Skeletal muscle tissue (tissue), 4 donors: ENCODE results near the gene CISD2. TPM values are rescaled to one million over a fixed set of nuclear protein-coding genes. Genes with fewer than 3 reads are reported as not detected.
"Not testable (repeated sequence)": the region's sequence is repeated elsewhere in the genome, so short reads cannot be mapped to it uniquely, and the experiment has no call there.

Source experiments
- H3K27ac ChIP-seq: one replicate; pipeline ENCODE4 v1.7.0; 2013; ENCODE audit warnings: mild to moderate bottlenecking, low read depth, low read length, inconsistent platforms
- H3K27me3 ChIP-seq, 3 donors: one replicate each; pipeline ENCODE4 v1.7.0; 2013; ENCODE audit warnings: low read length in 3 of 3; ENCODE audit not compliant: control insufficient read depth in 3 of 3, insufficient read depth in 3 of 3
- H3K36me3 ChIP-seq, 3 donors: one replicate each; pipeline ENCODE4 v1.7.0; 2013; ENCODE audit warnings: low read length in 3 of 3; ENCODE audit not compliant: control insufficient read depth in 3 of 3, insufficient read depth in 3 of 3
- H3K4me1 ChIP-seq, 3 donors: one replicate each; pipeline ENCODE4 v1.7.0; 2013; ENCODE audit warnings: low read length in 3 of 3, mild to moderate bottlenecking in 3 of 3; ENCODE audit not compliant: control insufficient read depth in 3 of 3, insufficient read depth in 3 of 3
- H3K4me3 ChIP-seq, 3 donors: one replicate each; pipeline ENCODE4 v1.7.0; 2013; ENCODE audit warnings: low read length in 3 of 3
- H3K9ac ChIP-seq, 3 donors: one replicate each; pipeline ENCODE4 v1.7.0; 2013; ENCODE audit warnings: low read length in 3 of 3, mild to moderate bottlenecking in 3 of 3, moderate library complexity in 2 of 3, low read depth in 1 of 3
- H3K9me3 ChIP-seq, 3 donors: one replicate each; pipeline ENCODE4 v1.7.0; 2013; ENCODE audit warnings: low read length in 3 of 3; ENCODE audit not compliant: control insufficient read depth in 3 of 3
- total RNA-seq: library from RNA; depleted of rRNA; stranded (reverse); fragments of >200 nt; gene quantifications from one replicate; pipeline ENCODE4 v1.2.3, GENCODE V29; 2014
- donor health status: Osteomylitis.

CISD2 gene
- 21.9 TPM for total RNA-seq

GRCh38 chr4:102868781-102869568 lies at the start of gene CISD2:
Gene CISD2 (plus strand): TSS chr4:102868992. CDS start chr4:102869085, 93 bp downstream.
- Histone ChIP-seq H3K4me3 (peak within 1 kb of the TSS; percentile 97 to 98 (median 97)), H3K9me3 (no peaks in the 10 kb centered on the region), H3K4me1 (peaks cover 2 to 7% (median 4%) of the 10 kb centered on the region in 3 donors), H3K9ac (peak within 1 kb of the TSS; percentile 89 to 96 (median 91)), H3K27me3 (no peaks in the 10 kb centered on the region), H3K36me3 (peaks cover 0 to 3% (median 0%) of the 10 kb centered on the region in 3 donors), H3K27ac (peak within 1 kb of the TSS; percentile 93)

- H3K27ac ChIP-seq, H3K9me3 ChIP-seq, H3K9ac ChIP-seq, H3K36me3 ChIP-seq, H3K27me3 ChIP-seq, H3K4me3 ChIP-seq: not testable (repeated sequence)
- peaks cover 44 to 71% (median 66%) of the 10 kb centered on the region in 3 donors for H3K4me1 ChIP-seq
Observed at GRCh38 chr4:102819100-102819499, 49.7 kb upstream of the CISD2 start.

DNA sequence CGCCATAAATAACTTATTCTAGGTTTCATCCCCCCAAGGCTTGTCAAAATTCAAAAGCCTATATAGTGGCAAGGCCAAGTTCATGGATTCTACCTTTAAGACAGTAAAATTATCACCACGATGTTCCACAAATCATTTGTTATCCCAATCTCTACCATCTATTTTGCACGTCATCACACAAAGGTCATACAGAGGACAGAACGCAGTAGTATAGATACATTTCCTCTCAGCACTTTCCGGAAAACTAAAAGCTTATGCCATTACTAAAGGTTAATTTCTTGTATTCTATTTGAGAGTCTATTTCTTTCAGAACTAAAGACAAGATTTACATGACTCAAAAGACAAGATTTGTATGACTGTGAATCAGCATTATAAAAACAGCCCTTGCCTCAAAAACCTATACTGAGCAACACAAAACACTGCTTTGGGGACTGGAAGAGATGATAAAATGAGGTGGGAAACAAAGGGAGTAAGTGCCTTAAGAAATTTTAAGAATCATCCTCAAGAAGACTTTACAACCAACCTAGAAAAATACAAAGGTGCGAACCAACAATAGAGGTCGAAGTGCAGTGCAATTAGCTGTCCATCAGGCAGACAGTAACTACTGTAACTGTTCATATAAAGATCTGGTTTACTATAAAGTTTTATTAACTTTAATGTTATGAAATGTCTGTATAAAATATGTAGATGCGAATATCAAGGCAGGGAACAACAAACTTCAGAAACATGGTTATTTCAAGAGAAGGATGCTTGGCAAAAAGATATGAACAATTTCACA lies 49.0 kb upstream of the CISD2 start:
- H3K4me3 ChIP-seq: no peak overlapping the region
- H3K9ac ChIP-seq: no peak overlapping the region
- H3K4me1 ChIP-seq: peaks cover 46 to 76% (median 72%) of the 10 kb centered on the region in 3 donors
- no peak overlapping the region for H3K27ac ChIP-seq
- H3K9me3 ChIP-seq: no peaks in the 10 kb centered on the region
- H3K27me3 ChIP-seq: no peaks in the 10 kb centered on the region
- H3K36me3 ChIP-seq: peaks cover 0 to 2% (median 0%) of the 10 kb centered on the region in 3 donors

- H3K27ac ChIP-seq: peak overlapping the region; percentile 2
- H3K4me1 ChIP-seq: peaks cover 35 to 52% (median 52%) of the 10 kb centered on the region in 3 donors
- peaks cover 0 to 7% (median 0%) of the 10 kb centered on the region in 3 donors for H3K36me3 ChIP-seq
- peak overlapping the region in 2 of 3 donors; percentile 10 to 35 for H3K9ac ChIP-seq
- no peaks in the 10 kb centered on the region for H3K27me3 ChIP-seq
- H3K4me3 ChIP-seq: peak overlapping the region in 2 of 3 donors; percentile 15 to 85
- H3K9me3 ChIP-seq: no peaks in the 10 kb centered on the region
Observed at GRCh38 chr4:102823464-102823863, 45.3 kb upstream of the CISD2 start.

- Histone ChIP-seq H3K36me3 (peaks cover 0 to 7% (median 0%) of the 10 kb centered on the region in 3 donors), H3K4me1 (peaks cover 33 to 51% (median 49%) of the 10 kb centered on the region in 3 donors), H3K9me3 (no peaks in the 10 kb centered on the region), H3K9ac (peak overlapping the region in 1 of 3 donors; percentile 100), H3K4me3 (peak overlapping the region in 2 of 3 donors; percentile 0 to 85), H3K27me3 (no peaks in the 10 kb centered on the region), H3K27ac (peak overlapping the region; percentile 2)
Observed at GRCh38 chr4:102823897-102824296, 44.9 kb upstream of the CISD2 start.

GRCh38 chr4:102824398-102824797 lies 44.4 kb upstream of the CISD2 start:
- H3K9ac ChIP-seq: peak overlapping the region; percentile 100
- peak overlapping the region; percentile 77 to 91 (median 85) for H3K4me3 ChIP-seq
- H3K36me3 ChIP-seq: peaks cover 0 to 7% (median 0%) of the 10 kb centered on the region in 3 donors
- H3K27ac ChIP-seq: peak overlapping the region; percentile 100
- no peaks in the 10 kb centered on the region for H3K9me3 ChIP-seq
- H3K4me1 ChIP-seq: peaks cover 35 to 53% (median 51%) of the 10 kb centered on the region in 3 donors
- no peaks in the 10 kb centered on the region for H3K27me3 ChIP-seq

GRCh38 chr4:102825261-102826091 lies 43.3 kb upstream of the CISD2 start:
- no peaks in the 10 kb centered on the region for H3K27me3 ChIP-seq
- H3K36me3 ChIP-seq: peaks cover 0 to 7% (median 0%) of the 10 kb centered on the region in 3 donors
- peaks cover 30 to 45% (median 41%) of the 10 kb centered on the region in 3 donors for H3K4me1 ChIP-seq
- H3K4me3 ChIP-seq: peak overlapping the region; percentile 77 to 91 (median 85)
- H3K9ac ChIP-seq: peak overlapping the region; percentile 100
- peak overlapping the region; percentile 100 for H3K27ac ChIP-seq
- H3K9me3 ChIP-seq: no peaks in the 10 kb centered on the region

- no peaks in the 10 kb centered on the region for H3K27me3 ChIP-seq
- H3K9ac ChIP-seq: peak overlapping the region; percentile 100
- H3K27ac ChIP-seq: peak overlapping the region; percentile 100
- H3K36me3 ChIP-seq: peaks cover 0 to 7% (median 0%) of the 10 kb centered on the region in 3 donors
- peak overlapping the region; percentile 77 to 91 (median 85) for H3K4me3 ChIP-seq
- no peaks in the 10 kb centered on the region for H3K9me3 ChIP-seq
- H3K4me1 ChIP-seq: peaks cover 28 to 40% (median 33%) of the 10 kb centered on the region in 3 donors
Observed at GRCh38 chr4:102826105-102826889, 42.5 kb upstream of the CISD2 start.
